Activated T-cell treated with anti-CD3 and anti-CD28 coated beads for 4 hours (primary cell): ENCODE measurements around the gene KRCC1.
"Not testable (repeated sequence)": the region's sequence is repeated elsewhere in the genome, so short reads cannot be mapped to it uniquely, and the experiment has no call there.

Source experiments
- DNase-seq: peaks from one replicate; pipeline ENCODE4 v3.0.0-alpha.2; 2020

Gene KRCC1

DNA sequence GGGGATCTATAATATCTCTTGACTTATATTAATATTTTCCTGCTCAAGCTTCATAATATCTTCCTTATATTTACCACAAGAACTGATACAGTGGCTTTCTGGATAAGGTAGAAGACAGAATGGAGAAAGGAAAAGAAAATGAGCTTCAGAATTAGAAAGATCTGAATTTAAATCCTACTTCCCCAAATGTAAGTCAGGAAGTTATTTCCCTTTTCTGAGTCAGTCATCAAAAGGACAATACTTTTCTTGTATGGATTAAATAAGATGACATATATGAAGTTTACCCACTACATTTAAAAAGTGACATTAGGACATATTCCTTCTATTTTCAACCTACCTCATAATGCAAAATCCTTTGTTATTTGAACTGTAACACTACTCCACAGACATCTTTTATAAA lies 19.0 kb downstream of the KRCC1 start:
- DNase-seq = no peak

DNA sequence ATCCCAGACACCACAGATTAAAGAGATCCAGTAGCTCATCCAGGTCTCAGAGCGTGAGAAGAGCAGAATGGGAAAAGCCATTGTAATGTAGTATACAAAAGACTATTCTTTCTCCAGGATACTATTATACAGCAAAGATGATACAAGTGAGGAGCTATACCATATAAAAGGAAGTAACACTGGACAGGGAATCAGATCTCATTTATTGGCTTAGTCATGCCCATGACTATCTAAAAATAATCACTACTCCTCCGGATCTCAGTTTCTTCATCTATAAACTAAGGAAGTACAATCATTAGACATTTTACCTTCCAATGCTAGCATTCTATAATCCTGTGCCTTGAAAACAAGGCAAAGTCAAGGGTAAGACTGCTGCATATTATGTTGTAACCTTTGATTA lies 19.4 kb downstream of the KRCC1 start:
- DNase-seq = no peak

DNA sequence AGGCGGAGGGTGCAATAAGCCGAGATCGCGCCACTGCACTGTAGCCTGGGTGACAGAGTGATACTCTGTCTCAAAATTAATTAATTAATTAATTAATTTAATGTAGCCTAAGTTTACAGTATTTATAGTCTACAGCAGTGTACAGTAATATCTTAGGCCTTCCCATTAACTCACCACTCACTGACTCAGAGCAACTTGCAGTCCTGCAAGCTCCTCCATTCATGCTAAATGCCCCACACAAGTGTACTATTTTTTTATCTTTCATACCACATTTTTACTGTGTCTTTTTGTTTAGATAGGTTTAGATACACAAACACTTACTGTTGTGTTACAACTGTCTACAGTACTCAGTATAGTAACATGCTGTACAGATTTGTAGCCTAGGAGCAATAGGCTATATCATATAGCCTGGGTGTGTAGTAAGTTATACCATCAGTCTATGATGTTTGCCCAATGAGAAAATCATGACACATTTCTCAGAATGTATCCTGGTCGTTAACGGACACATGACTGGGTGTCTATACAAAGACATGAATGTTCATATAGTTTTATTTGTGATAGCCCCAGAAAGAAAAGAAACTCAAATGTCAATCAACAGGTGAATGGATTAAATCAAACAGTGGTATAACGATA lies 23.4 kb downstream of the KRCC1 start:
- no peak for DNase-seq

DNA sequence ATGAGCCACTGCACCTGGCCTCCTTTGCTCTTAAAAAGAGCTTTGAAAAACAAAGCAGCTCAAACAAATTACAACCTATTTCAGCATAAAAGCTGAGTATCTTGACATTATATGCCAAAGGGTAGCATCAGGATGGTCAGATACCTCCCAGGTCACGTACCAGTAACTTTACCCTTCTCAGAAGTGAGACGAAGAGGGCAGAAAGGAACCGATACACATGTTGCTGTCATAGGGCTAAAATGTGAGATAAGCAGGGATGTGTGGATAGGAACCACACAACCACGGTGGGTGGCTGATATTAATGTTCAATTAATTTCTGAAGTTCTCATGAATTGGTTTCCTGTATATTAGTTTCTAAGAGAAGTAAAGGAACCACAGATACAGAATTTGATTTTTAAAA lies 26.7 kb downstream of the KRCC1 start:
- DNase-seq = no peak

DNA sequence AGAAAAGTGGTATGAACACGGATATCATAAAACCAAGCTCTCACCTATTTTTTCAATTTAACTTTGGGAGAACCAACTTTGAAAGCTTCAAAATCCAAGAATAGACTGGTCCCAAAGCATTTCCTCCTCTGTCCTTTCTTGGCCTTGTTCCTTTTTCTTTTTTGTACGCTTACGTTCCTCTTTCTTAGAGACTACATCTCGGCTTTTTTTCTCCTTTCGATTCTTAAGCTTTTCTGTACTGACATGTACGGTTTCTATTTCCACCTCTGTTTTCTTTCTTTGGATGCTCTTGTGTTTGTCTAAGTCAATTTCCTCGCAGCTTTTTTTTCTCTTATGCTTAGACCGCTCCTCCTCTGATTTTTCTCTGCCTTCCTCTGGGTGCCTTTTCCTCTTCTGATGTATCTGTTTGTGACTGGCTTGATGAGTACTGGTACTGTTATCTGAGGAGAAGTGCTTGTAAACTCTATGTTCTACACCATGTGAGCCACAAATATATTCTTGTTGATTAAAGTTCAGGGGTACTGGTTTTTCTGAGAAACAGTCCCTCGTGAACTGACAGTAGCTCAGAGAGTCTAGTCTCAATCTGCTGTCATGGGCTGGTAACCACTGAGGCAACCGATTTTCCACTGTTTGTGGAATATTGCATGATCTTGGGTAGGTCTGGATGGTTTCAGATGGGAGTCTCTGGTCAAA lies 27.7 kb downstream of the KRCC1 start:
- no peak for DNase-seq

DNA sequence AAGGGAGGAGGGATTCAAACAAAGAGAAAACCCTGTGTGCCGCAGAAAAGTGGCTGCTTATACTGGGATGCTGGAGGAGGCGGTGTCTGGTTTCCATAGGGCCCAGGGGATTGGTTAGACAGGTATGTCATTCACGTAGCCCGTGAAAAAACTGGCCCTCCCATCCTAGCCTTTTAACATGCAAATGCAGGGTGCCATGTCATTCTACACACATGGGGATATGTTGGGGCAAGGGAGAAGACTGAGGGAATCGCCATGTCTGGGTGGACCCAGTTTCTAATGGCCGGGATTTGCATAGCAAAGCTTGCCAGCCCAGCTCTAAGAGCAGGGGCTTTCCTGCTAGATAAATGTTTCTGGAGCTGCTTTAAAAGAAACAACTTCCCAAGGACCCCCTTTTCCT lies 31.1 kb downstream of the KRCC1 start:
- DNase-seq = no peak

DNA sequence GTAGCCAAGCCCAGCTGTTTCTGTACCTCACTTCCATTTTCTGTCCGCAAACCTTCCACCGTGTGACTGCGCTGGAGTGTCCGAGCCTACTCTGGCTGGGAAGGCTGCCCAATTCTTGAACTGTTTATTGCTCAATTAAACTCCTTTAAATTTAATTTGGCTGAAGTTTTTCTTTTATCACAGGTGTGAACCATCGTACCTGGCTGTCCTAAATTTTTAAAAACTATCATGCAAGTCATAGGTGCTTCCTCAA lies 33.0 kb downstream of the KRCC1 start:
- DNase-seq = no peak

DNA sequence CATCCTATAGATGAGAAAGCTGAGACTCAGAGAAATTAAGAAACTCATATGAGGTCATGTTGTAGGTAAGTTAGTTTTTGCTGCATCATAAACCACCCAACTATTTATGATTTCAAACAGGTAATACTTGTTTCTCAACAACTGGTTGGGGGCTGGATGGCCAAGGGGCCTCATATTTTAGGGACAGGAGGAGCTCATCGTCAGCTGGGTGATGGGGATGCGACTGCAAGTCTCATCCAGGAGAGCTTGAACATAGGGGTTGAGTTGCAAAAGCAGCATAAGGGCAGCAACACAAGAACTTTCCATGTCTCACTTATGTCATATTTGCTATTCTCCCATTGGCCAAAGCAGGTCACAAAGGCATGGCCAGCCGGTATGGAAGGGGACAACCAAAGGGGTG lies 35.6 kb downstream of the KRCC1 start:
- no peak for DNase-seq

DNA sequence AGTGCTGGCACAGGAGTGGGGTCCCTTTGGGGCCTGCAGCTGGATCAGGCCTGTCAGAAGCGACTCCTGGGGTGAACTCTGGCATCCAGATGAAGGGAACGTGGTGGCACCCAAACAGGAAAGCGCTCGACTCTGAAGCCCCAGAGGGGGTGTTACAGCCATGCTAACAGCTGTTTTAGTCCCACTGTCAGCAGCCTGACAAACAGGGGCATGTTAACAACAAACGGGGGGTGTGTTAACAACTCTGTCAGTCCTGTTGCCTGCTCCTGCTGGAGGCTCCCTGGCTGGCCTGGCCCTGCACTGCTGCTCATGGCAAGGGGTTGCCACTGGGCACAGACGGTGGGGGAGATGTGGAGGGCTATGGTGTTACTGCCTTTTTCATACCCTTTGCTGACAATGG lies 36.7 kb downstream of the KRCC1 start:
- no peak for DNase-seq

DNA sequence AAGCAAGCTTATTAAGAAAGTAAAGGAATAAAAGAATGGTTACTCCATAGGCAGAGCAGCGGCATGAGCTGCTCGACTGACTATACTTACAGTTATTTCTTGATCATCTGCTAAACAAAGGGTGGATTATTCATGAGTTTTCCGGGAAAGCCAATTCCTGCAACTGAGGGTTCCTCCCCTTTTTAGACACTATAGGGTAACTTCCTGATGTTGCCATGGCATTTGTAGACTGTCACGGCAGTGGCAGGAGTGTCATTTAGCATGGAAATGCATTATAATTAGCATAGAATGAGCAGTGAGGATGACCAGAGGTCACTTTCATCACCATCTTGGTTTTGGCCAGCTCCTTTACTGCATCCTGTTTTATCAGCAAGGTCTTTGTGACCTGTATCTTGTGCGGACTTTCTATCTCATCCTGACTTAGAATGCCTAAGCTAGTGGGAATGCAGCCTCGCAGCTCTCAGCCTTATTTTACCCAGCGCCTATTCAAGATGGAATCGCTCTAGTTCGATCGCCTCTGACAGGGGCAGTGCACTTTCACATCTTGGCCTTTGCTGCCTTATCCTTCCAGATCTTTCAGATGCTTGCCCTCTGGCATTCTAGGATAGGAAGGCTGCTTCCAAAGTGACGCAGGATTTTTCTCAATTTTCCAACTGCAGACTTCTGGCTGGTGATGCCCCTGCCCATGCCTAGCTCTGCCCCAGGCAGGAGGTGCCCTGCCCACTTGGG lies 37.3 kb downstream of the KRCC1 start:
- DNase-seq = not testable (repeated sequence)

DNA sequence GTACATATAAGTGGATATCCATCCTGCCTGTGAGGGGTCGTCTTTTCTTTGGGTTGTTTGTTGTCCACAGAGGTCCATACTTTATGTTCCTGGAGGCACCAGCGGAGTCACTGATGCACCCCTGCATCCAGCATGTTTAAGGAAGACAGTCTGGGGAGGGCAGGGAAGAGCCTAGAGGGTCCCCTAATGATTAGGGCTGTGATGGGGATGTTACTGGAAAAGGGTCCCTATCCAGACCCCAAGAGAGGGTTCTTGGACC lies 37.9 kb downstream of the KRCC1 start:
- DNase-seq = not testable (repeated sequence)

DNA sequence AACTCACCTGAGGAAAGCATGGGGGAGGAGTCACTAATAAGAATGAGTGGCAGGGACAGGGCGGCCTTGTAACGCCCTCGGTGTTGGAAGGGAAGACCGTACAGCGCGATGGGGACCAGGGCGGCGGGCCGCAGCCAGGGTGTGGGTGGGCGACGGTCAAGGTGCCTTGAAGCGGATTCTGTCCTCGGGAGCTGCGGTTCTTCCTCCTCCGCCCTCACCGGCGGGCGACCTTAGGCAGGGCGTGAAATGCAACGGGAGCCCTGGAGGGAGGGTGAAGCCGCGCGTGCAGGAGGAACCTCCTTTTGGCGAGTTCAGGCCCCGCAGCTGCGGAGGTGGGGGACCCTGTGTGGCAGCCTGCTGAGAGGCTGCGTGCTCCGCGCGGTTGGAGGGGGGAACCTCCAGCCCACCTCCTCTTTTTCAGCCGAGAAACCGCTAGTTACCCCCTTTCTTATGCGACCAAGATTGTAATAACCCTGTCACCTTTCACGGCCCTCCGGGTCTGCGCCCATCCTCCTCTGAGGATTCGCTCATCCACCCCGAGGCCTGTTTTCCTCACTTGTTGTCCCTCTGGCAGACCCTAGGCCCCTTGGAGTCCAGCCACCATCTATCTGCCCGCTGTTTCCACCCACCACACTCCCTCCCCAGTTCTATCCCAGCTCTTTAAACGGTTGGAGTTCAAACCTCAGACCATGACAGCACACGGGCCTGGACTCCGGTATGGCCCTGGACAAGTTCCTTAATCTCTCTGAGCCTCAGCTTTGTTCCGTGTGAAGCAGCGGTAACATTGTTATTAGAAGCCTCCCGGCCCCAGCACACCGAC lies 38.4 kb downstream of the KRCC1 start:
- no peak for DNase-seq

DNA sequence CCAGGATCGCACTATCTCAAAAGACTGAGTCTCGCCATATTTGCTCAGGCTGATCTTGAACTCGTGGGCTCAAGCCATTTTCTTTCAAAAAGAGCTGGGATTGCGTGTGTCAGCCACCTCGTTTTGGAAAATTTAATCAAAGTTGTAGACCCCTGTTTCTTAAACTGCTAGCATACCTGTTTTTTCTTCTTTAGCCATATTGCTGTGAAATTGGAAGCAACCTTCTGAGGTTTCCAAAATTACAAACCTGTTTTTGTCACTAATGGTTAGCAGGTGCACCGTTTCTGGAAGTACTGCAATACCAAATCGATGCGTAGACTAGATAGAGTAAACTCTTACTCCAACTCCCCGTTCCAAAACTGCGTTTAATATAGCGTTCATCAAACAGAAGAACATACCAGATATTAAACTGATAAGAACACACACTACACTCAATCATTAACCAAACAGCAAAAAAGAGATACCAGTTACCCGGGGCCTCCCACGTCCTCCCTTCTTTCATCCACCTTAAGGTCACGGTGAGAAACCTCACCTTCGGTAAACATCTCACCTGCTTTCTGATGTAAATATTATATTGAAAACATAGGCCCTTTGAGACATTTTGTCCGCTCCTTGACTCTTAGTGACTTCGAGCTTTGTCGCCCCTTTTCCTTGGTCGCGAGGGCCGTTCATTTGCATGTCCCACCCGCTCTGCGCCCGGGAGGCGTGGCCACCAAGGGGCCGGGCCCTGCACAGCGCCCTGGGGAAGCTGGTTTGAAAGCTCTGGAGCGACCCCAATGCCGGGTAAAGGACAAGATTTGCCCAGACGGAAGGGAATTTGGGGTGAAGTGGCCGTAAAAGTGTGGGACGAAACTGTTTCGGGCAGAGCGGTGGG lies 39.3 kb downstream of the KRCC1 start, which contains the start of gene RNU2-63P:
TSS of gene RNU2-63P (minus strand) at position 462 of the 874 bp plus-strand sequence.
- DNase-seq = peak; percentile 68

DNA sequence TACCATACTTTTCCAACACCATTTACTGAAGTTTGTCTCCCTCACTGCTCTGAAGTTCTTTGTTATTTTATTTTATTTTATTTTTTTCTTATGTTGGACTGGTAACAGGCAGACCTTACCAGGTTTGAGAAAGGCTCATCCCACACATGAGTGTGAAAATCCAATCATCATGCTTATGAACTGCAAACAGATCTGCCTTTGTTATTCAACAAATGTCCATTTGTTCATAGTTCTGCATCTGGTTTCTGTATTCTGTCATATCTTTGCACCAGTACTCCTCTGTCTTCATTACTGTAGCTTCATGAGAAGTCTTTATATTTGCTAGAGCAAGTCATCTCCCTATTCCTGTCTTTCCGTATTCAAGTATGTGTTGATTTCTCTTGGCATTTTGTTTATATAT lies 44.6 kb downstream of the KRCC1 start:
- DNase-seq = no peak

DNA sequence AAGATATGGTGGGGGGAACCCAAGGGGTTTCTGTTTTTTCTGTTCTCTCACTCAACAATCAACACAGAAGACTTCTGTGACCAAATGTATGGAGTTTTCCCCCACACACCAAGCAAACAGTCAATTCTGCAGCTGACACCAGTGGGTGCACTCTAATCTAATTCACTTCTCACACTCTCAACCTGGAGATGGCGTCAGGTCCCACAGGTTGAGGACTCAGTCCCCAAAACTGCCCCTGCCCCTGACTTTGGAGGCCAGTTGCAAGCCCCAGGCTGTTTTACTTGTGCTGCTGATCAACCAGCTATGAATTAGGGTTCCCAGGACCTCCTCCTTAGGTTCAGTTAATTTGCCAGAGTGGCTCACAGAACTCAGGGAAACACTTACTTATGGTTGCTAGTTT lies 45.4 kb downstream of the KRCC1 start:
- DNase-seq = no peak

DNA sequence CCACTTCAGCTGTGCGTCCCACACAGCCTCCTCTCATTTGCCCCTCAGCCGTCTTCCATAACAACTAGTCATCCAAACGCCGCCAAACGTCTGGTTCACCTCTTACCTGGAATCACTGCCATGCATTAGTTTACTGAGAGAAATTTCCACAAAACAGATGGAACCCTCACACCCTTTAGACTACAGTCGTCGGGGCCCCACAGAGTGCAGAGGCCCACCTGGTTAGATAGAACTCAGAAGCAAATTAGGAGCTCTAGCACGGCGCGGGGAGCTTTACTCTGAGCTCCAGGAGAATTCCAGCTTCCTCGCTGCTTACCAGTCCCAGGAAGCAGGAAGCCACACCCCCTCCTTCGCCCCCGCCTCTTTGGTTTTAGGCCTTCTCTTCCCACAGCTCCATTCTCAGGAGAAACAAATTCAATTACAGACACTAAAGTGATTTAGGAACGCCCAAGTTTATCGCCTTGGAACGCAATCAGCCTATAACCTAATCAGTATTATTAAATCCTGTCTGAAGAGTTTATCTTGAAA lies 48.6 kb downstream of the KRCC1 start:
- DNase-seq = no peak

DNA sequence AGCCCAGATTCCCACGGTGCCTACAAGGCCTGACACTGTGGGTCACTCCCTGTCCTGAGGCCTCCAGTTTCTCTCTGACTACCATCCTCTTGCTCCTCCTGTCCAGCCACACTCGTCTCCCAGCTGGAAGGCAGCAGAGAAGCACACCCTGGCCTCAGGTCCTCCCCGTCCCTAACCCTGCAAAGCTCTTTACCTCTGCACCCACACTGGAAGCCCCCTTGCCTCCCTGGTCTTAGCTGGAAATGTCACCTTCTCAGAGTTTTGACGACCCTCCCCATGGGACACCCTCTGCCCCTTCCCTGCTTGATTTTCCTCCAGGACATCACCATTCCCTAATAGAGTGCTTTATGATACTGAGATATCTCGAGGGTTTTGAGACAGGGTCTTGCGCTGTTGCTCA lies 49.8 kb downstream of the KRCC1 start:
- DNase-seq = no peak

DNA sequence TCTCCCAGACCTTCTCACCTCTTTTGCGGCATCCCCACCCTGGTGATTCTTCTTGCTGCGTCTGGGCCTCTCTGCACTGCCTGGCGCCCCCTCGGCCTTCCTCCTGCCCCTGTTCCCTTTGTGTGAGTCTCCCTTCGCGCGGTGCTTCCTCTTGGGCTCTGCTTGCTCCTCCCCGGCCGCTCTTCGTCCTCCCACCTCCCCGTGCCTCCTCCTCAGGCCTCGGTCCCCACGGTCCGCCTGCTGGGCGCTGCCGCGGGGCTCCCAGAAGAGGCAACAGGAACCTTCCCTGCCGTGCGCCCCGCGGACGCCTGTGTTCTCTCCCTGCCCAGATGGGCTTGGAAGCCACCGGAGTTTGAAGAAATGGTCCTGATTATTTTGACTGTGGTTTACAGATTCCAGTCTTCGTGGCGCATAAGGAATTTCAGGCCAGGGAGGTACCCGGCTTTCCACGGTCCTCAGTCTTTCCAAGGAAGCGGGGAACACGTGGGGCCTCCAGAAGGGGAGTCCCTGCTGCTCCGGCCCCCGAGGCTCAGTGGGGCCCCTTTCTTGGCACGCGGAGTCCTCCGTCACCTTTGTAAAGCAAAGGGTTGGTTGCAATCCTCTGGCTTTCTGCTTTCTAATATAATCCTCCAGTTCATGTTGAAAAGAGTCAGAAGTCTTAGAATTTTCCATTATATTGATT lies 52.4 kb downstream of the KRCC1 start:
- DNase-seq = no peak

DNA sequence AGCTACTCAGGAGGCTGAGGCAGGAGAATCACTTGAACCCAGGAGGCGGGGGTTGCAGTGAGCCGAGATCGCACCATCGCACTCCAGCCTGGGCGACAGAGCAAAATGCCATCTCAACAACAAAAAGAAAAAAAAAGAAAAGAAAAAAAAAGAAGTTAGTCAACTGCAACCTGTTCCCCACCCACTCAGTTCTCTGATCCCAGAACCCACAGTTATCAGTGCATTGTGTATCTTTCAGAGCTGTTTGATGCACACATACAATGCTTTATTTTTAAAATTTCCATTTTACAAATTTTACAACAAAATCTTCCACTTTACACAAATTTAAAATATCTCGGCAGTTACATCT lies 53.2 kb downstream of the KRCC1 start:
- DNase-seq = no peak

DNA sequence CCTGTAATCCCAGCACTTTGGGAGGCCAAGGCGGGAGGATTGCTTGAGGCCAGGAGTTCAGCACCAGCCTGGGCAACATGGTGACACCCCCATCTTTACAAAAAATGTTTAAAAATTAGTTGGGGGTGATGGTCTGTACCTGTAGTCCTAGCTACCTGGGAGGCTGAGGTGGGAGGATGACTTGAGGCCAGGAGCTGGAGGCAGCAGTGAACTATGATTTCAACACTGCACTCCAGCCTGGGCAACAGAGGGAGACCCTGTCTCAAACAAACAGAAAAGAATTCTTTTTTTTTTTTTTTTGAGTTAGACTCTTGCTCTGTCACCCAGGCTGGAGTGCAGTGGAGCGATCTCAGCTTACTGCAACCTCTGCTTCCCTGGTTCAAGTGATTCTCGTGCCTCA lies 55.1 kb downstream of the KRCC1 start:
- DNase-seq = not testable (repeated sequence)

DNA sequence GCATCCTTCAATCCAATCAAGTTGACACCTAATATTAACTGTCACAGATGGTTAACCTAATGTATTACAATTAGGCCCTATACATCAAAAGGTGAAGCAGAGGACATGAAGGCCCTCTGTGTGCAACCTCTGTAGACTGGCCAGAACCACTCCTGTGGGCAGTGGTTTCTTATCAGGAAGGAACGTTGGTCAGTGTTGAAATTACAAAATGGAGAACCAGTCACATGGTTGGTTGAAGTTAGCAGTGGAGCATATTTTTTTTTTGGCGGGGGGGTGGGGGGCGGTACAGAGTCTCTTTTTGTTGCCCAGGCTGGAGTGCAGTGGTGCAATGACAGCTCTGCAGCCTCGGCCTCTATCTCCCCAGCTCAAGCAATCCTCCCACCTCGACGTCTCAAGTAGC lies 59.0 kb downstream of the KRCC1 start:
- DNase-seq = no peak

DNA sequence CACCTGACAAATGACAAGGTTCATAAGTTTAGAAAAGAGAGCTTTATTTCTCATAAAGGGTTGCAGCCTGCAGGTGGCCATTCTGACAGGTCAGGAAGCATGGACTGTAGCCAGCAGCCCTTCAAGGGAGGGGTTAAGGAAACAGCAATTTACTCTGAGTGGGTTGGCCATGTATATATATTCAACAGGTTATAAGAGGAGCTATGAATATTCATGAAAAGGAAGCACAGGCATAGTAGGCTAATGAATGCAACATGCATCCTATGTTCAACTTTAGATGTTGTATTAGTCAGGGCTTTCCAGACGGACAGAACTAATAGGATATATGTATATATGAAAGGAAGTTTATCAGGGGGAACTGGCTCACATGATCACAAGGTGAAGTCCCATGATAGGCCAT lies 59.8 kb downstream of the KRCC1 start:
- no peak for DNase-seq
